ENCODE results near the gene TRIM73. TPM values are rescaled to one million over a fixed set of nuclear protein-coding genes. Genes with fewer than 3 reads are reported as not detected.
A peak's percentile ranks its signal among the peaks of the same experiment; 100 is the strongest.
"Not testable (repeated sequence)": the region's sequence is repeated elsewhere in the genome, so short reads cannot be mapped to it uniquely, and the experiment has no call there.

The TRIM73 gene
- total RNA-seq: 10 to 100 TPM; 10.6 to 12.1 TPM

DNA sequence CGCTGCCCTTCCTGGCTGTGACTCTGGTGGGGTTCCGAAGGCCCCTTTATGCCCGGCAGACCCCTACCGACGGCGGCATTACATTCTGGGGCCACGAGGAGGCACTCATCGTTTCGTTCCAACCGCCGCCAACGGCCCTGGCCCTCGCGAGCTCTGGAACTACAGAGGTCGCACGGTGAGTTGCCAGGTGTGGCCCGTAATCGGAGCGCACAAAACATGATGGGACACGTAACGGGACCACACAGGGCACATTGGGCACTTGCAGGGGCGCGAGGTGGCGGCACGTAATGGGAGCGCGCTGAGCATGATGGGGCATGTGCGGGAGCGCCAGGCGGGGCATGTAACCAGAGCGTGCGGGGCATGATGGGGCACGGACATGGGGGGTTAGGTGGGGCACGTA, at the start of gene TRIM73:
Gene TRIM73 (plus strand): TSS at position 301 of the 400 bp plus-strand sequence. CDS start 3,305 bp downstream, outside the sequence.
- not testable (repeated sequence) for ATAC-seq (replicated peaks in 1 of 2); DNase-seq; H3K27me3 Mint-ChIP-seq (ENCODE audit: low read depth); H3K36me3 Mint-ChIP-seq (ENCODE audit: insufficient read depth in 2 of 2); H3K9me3 Mint-ChIP-seq; H3K27ac Mint-ChIP-seq; H3K4me1 Mint-ChIP-seq (ENCODE audit: low read depth); H3K4me3 Mint-ChIP-seq

DNA sequence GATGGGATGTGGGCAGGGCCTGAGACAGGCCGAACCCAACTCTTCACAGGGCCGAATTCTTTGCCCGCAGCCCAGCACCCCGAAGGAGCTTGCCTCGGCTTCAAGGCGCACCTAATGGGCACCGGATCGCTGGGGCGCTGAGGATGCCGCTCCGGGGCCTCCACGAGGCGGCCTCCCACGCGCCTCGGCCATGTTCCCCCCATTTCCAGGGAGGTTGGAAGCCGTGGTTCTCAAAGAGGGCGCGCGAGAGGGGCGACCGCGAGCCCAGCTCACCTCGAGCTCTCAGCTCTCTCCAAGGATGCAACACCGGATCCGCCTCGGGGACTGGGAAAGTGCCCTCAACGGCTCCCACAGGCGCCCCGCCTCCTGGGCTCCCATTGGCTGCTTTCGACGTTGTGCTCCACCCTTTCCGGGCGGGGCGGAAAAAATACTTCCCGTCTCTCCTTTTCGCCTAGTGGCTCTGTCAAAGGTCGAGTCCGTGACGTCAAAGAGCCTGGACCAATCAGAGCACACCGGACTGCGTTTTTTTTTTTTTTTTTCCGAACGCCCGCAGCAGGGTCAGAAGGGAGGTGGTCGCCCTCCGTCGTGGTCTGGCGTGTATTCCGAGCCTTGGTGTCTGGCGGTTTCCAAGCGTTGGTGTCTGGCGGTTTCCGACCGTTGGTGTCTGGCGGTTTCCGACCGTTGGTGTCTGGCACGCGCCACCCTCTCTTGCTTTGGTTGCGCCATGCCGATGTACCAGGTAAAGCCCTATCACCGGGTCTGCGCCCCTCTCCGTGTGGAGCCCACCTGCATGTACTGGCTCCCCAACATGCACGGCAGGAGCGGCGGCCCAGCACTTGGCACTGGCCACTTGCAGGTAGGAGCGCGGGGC, 36.5 kb upstream of the TRIM73 start:
- H3K9me3 Mint-ChIP-seq; H3K36me3 Mint-ChIP-seq (ENCODE audit: insufficient read depth in 2 of 2); H3K4me1 Mint-ChIP-seq (ENCODE audit: low read depth); H3K27me3 Mint-ChIP-seq (ENCODE audit: low read depth); H3K27ac Mint-ChIP-seq: not testable (repeated sequence)
- H3K4me3 Mint-ChIP-seq: peak overlapping the region; percentile 17 to 49
- peak; percentile 84 to 87 for ATAC-seq (replicated peaks in 1 of 2)
- DNase-seq: peak; percentile 63 to 65

DNA sequence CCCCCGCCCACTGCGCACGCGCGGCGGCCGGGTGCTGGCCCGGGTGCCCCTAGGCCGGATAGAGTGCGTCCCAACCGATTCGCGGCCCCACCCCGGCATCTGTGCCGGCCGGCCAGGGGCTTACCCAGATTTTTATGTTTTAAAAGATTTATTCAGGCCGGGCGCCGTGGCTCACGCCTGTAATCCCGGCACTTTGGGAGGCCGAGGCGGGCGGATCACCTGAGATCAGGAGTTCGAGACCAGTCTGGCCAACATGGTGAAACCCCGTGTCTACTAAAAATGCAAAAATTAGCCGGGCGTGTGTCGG, 35.9 kb upstream of the TRIM73 start:
- ATAC-seq (replicated peaks in 1 of 2): peak in 1 of 2 donors; percentile 82
- not testable (repeated sequence) for H3K4me1 Mint-ChIP-seq (ENCODE audit: low read depth); H3K4me3 Mint-ChIP-seq; H3K36me3 Mint-ChIP-seq (ENCODE audit: insufficient read depth in 2 of 2); H3K9me3 Mint-ChIP-seq; H3K27me3 Mint-ChIP-seq (ENCODE audit: low read depth); H3K27ac Mint-ChIP-seq; DNase-seq

DNA sequence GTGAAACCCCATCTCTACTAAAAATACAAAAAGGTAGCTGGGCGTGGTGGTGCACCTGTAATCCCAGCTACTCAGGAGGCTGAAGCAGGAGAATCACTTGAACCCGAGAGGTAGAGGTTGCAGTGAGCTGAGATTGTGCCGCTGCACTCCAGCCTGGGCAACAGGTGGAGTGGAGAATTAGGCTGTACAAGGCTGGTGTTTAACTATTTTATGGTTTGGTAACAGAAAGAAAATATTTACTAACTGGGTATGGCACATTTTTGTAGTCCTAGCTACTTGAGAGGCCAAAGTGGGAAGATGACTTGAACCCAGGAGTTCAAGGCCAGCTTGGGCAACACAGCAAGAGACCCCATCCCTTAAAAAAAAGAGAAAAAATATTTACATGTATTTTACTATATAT, 31.4 kb upstream of the TRIM73 start:
- not testable (repeated sequence) for H3K27me3 Mint-ChIP-seq (ENCODE audit: low read depth); H3K9me3 Mint-ChIP-seq; H3K4me3 Mint-ChIP-seq; DNase-seq; H3K4me1 Mint-ChIP-seq (ENCODE audit: low read depth); ATAC-seq (replicated peaks in 1 of 2); H3K36me3 Mint-ChIP-seq (ENCODE audit: insufficient read depth in 2 of 2); H3K27ac Mint-ChIP-seq

DNA sequence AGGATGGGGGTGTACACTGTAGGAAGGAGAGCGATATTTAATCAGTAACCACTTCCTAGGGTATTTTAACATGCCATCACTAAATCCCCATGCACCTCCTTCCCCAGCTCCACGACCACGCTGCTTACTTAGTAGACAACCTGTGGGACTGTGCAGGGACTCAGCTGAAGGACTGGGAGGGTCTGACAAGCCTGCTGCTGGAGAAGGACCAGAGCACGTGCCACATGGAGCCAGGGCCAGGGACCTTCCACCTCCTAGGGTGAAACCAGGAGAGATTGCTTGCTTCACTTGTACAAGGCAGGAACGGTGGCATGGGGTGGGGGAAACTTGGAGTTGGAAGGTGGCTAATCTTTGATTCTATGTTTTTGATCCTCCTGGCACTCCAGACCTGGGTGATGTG, 28.8 kb upstream of the TRIM73 start:
- not testable (repeated sequence) for H3K4me1 Mint-ChIP-seq (ENCODE audit: low read depth)

DNA sequence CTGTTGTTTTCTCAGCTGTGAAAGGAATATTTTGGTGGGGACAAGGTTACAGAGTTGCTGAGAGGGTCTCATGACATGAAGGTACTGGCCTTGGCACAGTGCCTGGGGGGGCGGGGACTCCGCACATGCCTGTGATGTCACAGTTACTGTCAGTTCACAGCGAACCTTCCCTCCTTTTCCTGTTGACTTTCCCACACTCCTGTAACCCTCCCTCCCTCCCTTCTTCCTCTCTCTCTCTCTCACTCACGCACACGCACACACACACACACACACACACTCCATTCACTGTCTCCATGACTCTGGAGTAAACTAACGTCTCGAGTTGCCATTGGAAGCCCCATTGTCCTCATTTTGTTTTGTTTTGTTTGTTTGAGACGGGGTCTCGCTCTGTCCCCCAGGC, 28.1 kb upstream of the TRIM73 start:
- DNase-seq; H3K4me1 Mint-ChIP-seq (ENCODE audit: low read depth); H3K36me3 Mint-ChIP-seq (ENCODE audit: insufficient read depth in 2 of 2); H3K27me3 Mint-ChIP-seq (ENCODE audit: low read depth); H3K27ac Mint-ChIP-seq; H3K4me3 Mint-ChIP-seq; H3K9me3 Mint-ChIP-seq; ATAC-seq (replicated peaks in 1 of 2): not testable (repeated sequence)

More for the DNA sequence above, 28.8 kb upstream of the TRIM73 start:
- H3K9me3 Mint-ChIP-seq; H3K36me3 Mint-ChIP-seq (ENCODE audit: insufficient read depth in 2 of 2); H3K4me3 Mint-ChIP-seq; ATAC-seq (replicated peaks in 1 of 2); H3K27me3 Mint-ChIP-seq (ENCODE audit: low read depth); H3K27ac Mint-ChIP-seq; DNase-seq: not testable (repeated sequence)

DNA sequence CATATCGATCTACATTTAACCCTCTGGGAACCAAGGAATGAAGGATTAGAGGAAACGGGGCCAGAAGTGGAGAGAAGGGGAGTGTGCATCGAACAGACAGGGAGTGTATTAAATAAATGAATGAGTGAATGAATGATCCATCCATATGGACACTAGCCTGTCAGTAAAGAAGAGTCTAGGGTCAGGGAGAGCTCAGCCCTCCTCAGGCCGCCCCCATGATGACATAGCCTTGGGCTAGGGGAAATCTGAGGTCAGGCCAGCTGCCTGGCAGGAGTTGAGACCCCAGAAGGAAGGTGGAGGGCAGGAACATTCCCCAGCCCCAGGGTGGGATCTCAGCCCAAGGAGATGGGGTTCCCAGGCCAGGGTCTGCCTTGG, 21.3 kb upstream of the TRIM73 start:
- ATAC-seq (replicated peaks in 1 of 2); DNase-seq; H3K4me1 Mint-ChIP-seq (ENCODE audit: low read depth); H3K27ac Mint-ChIP-seq; H3K27me3 Mint-ChIP-seq (ENCODE audit: low read depth); H3K36me3 Mint-ChIP-seq (ENCODE audit: insufficient read depth in 2 of 2); H3K9me3 Mint-ChIP-seq; H3K4me3 Mint-ChIP-seq: not testable (repeated sequence)

DNA sequence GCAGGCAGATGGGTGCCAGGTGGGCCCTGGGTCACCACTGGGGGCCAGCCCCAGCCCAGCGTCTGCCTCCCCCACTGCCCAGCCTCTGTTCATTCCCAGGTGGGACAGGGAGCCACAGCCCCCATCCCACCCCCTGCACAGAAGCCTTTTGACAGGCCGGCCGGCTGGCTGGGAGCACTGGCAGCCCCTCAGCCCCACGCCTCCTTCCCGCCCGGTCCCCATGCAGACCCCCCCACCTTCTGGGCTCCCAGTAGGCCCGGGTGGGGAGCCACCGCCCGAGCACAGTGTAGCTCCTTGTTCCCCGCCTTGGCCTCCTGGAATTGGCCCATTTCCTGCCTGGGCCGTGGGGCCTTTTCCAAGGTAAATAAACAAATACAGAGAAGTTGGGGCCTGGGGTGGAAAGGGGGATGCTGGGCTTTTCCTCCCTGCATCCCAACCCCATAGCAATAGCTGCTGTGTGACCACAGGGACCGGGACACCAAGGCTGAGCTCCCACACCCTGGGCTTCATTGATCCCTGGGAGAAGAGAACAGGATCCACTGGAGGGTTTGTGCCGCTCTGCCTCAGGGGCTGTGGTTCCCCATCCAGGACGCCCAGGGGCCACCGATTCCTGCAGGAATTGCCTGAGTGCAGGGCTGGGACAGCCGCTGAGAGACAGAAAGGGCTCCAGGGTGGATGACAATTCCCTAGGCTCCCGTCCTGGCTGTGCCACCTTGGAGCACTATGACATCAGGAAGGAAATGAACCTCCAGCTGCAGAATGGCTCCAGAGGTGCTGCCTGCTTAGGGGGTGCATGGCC, 20.7 kb upstream of the TRIM73 start:
- not testable (repeated sequence) for H3K4me3 Mint-ChIP-seq; H3K27me3 Mint-ChIP-seq (ENCODE audit: low read depth); H3K36me3 Mint-ChIP-seq (ENCODE audit: insufficient read depth in 2 of 2); H3K4me1 Mint-ChIP-seq (ENCODE audit: low read depth); H3K9me3 Mint-ChIP-seq; DNase-seq; H3K27ac Mint-ChIP-seq
- ATAC-seq (replicated peaks in 1 of 2): peak in 1 of 2 donors; percentile 17

DNA sequence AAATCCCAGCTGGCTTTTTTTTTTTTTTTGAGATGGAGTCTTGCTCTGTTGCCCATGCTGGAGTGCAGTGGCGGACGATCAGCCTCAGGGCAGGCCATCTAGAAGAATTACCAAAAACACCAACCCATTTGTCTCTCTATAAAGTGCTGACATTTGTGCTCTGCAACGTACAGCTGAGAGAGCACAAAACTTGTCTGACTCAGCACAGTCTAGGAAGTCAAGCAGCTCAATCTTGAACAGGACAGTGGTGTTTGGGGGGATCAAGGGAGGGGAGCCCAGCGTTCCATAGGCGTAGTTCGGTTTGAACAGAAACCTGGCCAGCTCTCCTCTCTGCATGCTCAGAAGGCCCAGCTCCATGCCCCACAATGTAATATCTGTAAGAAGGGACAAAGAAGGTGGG, 2.2 kb upstream of the TRIM73 start:
- ATAC-seq (replicated peaks in 1 of 2); H3K27ac Mint-ChIP-seq; H3K4me3 Mint-ChIP-seq; H3K4me1 Mint-ChIP-seq (ENCODE audit: low read depth); H3K27me3 Mint-ChIP-seq (ENCODE audit: low read depth); H3K9me3 Mint-ChIP-seq; DNase-seq; H3K36me3 Mint-ChIP-seq (ENCODE audit: insufficient read depth in 2 of 2): not testable (repeated sequence)

DNA sequence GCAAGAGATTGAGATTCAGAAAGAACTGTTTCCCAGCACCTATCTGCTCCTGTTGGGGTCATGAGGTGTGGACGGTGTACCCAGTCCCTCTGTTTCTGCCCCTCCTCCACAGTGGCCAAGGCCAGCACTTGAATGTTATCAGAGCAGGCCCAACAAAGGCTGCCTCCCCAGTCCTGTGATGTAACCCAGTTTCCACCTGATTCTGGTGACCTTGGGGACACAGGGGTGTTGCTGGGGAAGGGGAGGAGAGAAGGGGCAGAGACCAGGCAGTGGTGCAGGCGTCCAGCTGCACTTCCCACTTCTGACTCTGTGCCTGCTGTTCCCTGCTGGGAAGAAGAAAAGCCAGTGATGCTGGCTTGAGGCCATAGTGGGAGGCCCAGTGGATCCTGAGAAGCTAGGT, 2.4 kb downstream of the TRIM73 start:
- H3K4me1 Mint-ChIP-seq (ENCODE audit: low read depth); H3K27me3 Mint-ChIP-seq (ENCODE audit: low read depth); H3K9me3 Mint-ChIP-seq; ATAC-seq (replicated peaks in 1 of 2); H3K4me3 Mint-ChIP-seq; DNase-seq; H3K27ac Mint-ChIP-seq; H3K36me3 Mint-ChIP-seq (ENCODE audit: insufficient read depth in 2 of 2): not testable (repeated sequence)

DNA sequence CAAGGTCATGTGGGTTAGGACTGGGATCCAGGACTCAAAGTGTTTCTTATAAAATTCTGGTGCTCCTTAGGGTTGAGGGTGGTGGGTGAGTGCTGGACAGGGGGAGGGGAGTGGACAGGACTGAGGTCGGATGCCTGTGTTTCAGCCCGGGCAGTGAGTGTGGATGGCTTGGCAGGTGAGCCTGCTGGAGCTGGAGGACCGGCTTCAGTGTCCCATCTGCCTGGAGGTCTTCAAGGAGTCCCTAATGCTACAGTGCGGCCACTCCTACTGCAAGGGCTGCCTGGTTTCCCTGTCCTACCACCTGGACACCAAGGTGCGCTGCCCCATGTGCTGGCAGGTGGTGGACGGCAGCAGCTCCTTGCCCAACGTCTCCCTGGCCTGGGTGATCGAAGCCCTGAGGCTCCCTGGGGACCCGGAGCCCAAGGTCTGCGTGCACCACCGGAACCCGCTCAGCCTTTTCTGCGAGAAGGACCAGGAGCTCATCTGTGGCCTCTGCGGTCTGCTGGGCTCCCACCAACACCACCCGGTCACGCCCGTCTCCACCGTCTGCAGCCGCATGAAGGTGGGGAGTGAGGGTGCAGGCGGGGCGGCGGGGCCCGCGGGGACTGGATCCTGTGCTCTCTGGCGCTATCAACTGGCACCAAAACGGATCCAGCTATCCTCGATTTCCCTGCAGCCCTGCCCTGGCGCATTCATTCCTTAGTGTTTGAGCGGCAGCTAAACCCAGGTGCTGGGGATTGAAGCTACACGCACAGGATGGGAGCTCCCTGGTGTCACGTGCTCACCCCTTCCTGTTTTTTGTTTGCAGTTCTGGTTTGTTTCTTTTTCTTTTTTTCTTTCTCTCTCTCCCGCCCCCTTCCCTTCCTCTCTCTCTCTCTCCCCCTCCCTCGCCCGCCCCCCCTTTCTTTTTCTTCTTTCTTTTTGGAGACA, 3.6 kb downstream of the TRIM73 start:
- H3K4me1 Mint-ChIP-seq (ENCODE audit: low read depth); H3K36me3 Mint-ChIP-seq (ENCODE audit: insufficient read depth in 2 of 2); H3K4me3 Mint-ChIP-seq; H3K27ac Mint-ChIP-seq; DNase-seq; H3K9me3 Mint-ChIP-seq; H3K27me3 Mint-ChIP-seq (ENCODE audit: low read depth): not testable (repeated sequence)
- peak; percentile 63 to 66 for ATAC-seq (replicated peaks in 1 of 2)

DNA sequence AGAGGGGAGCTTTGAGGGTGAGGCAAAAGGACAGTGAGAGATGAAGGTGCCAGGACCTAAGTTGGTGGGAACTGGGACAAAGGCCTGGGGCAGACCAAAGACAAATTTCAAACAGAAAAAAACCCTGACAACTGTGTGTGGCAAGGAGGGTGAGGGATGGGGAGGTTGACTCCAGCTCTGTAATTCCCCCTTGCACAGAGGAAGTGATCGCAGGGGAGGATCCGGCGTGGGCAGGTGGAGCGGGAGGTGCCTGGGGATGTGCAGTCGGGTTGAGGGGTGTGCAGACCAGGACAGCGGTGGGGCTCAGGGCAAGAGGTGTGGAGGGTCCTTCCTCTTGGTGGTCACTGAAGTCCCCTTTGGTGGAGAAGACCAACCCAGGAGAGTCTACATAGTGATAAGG, 5.1 kb downstream of the TRIM73 start:
- not testable (repeated sequence) for ATAC-seq (replicated peaks in 1 of 2); H3K27ac Mint-ChIP-seq; H3K4me3 Mint-ChIP-seq; H3K9me3 Mint-ChIP-seq; H3K36me3 Mint-ChIP-seq (ENCODE audit: insufficient read depth in 2 of 2); H3K27me3 Mint-ChIP-seq (ENCODE audit: low read depth); H3K4me1 Mint-ChIP-seq (ENCODE audit: low read depth); DNase-seq

All from activated T-cell treated with anti-CD3 and anti-CD28 coated beads, Interleukin-2, amount 50 U/mL, for 72 hours (primary cell).